OCI-LY7 (cell line): ENCODE results near the gene KCNQ5. TPM values are rescaled to one million over a fixed set of nuclear protein-coding genes. Genes with fewer than 3 reads are reported as not detected.

ENCODE experiments used
- BruUV-seq: library from RNA; stranded (reverse); fragments of 400-500 nt; replicated peaks from 2 replicates; lab custom pipeline; 2021; lab: Mats Ljungman, UMichigan
- CTCF ChIA-PET: fragments of 300-600 bp; sonication (Branson Sonifier 250); formaldehyde crosslinking; loops from one replicate; lab custom pipeline; 2022; ENCODE audit warnings: antibody characterized with exemption; ENCODE audit not compliant: unreplicated experiment; lab: Charles Lee
- POLR2A ChIA-PET: fragments of 300-600 bp; sonication (Branson Sonifier 250); formaldehyde crosslinking; loops from one replicate; lab custom pipeline; 2022; ENCODE audit warnings: antibody characterized with exemption; lab: Charles Lee
- DNase-seq: peaks from one replicate; pipeline ENCODE4 v3.0.0-alpha.2; 2015; ENCODE audit warnings: low spot score
- H2AFZ ChIP-seq: fragments of 200-600 bp; sonication (generic), shearing (Covaris generic); 2 replicates; pipeline ENCODE4 v1.6.1; 2014; ENCODE audit warnings: mild to moderate bottlenecking, antibody characterized with exemption, low read length, moderate library complexity
- H3K27ac ChIP-seq: fragments of 200-600 bp; sonication (generic); 2 replicates; pipeline ENCODE4 v1.5.1; 2014; ENCODE audit warnings: mixed run types, low read depth, mild to moderate bottlenecking, moderate library complexity, low read length, inconsistent platforms; ENCODE audit not compliant: poor library complexity, severe bottlenecking
- H3K36me3 ChIP-seq: fragments of 200-600 bp; sonication (generic); 2 replicates; pipeline ENCODE4 v1.6.1; 2014; ENCODE audit warnings: mild to moderate bottlenecking, antibody characterized with exemption, low read length, moderate library complexity, mixed read lengths; ENCODE audit not compliant: insufficient read depth
- H3K4me1 ChIP-seq: fragments of 200-600 bp; sonication (generic); 2 replicates; pipeline ENCODE4 v1.5.1; 2014; ENCODE audit warnings: mild to moderate bottlenecking, low read length; ENCODE audit not compliant: insufficient read depth, poor library complexity, severe bottlenecking
- H3K4me2 ChIP-seq: fragments of 200-600 bp; sonication (generic); 2 replicates; pipeline ENCODE4 v1.6.1; 2014; ENCODE audit warnings: mild to moderate bottlenecking, low read length
- H3K4me3 ChIP-seq: fragments of 200-600 bp; sonication (generic); 2 replicates; pipeline ENCODE4 v1.5.1; 2014; ENCODE audit warnings: mild to moderate bottlenecking, low read depth, low read length; ENCODE audit not compliant: poor library complexity, severe bottlenecking
- H3K79me2 ChIP-seq: fragments of 200-600 bp; sonication (generic); 2 replicates; pipeline ENCODE4 v1.6.1; 2016; ENCODE audit warnings: low read depth, mild to moderate bottlenecking, low read length, moderate library complexity, mixed read lengths; ENCODE audit not compliant: insufficient read depth
- H3K9me2 ChIP-seq: fragments of 200-600 bp; sonication (generic); 2 replicates; pipeline ENCODE4 v1.6.1; 2016; ENCODE audit warnings: mild to moderate bottlenecking, low read length, mixed read lengths; ENCODE audit not compliant: insufficient read depth
- H3K9me3 ChIP-seq: fragments of 200-600 bp; sonication (generic); 2 replicates; pipeline ENCODE4 v1.6.1; 2014; ENCODE audit warnings: mild to moderate bottlenecking, mixed run types, low read length, mixed read lengths
- H4K20me1 ChIP-seq: fragments of 200-600 bp; sonication (generic); 2 replicates; pipeline ENCODE4 v1.6.1; 2014; ENCODE audit warnings: mild to moderate bottlenecking, antibody characterized with exemption, low read length, moderate library complexity, mixed read lengths; ENCODE audit not compliant: insufficient read depth
- EZH2phosphoT487 ChIP-seq: fragments of 200-600 bp; sonication (generic); IDR thresholded peaks from 2 replicates; pipeline ENCODE4 v1.6.1; 2018; ENCODE audit warnings: low read depth, borderline replicate concordance, mild to moderate bottlenecking, mixed run types, antibody characterized with exemption, low read length, moderate library complexity, mixed read lengths
- intact Hi-C: fragments of 100-400 bp; cut with micrococcal nuclease; formaldehyde crosslinking; loops from one replicate; pipeline ENCODE4 v1.10.0; 2022; ENCODE audit not compliant: unreplicated experiment
- total RNA-seq, 2 experiments: library from RNA; depleted of rRNA in 1 of 2; stranded (reverse); fragments of >200 nt in 1 of 2; shearing (Covaris generic) in 1 of 2; gene quantifications; 2 replicates each; pipeline ENCODE4 v1.2.3, GENCODE V29; 2014 to 2022
- TF ChIP-seq, protein P1 (sequence below): fragments of 200-600 bp; sonication (generic); conservative IDR thresholded peaks from 2 replicates; pipeline ENCODE4 v1.5.1; 2014; ENCODE audit warnings: mild to moderate bottlenecking, antibody characterized with exemption, low read length, moderate library complexity, mixed read lengths

KCNQ5 gene
- total RNA-seq, 2 experiments from 2014 or later: 26.1 to 29.7 TPM

GRCh38 chr6:73085443-73085871, 463.6 kb downstream of the KCNQ5 start:
- CTCF ChIA-PET: no interaction called here
- POLR2A ChIA-PET: interaction anchor here (0.6 to 1.1 kb wide), 2 partner anchors 9 to 36 kb away, joined by 4 read pairs; no protein-coding TSS in a partner anchor

DNA sequence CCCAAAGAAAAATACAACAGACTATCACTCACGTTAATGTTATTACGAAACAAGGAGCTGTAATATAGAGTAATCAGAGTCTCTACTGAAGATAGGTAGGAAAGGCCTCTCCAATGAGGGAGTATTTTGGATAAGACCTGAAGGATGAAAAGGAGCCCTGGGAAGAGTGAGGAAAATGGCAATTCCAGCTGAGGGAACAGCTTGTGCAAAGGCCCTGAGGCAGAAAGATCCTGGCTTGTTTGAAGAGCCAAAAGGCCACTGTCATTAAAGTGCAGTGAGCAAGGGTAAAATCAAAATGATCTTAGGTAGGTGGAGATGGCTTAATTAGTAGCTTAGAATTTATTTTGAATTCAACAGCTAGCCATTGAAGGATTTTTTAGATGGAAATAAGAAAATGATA, 464.9 kb downstream of the KCNQ5 start:
- no peak overlapping the region for H3K4me3 ChIP-seq
- no peak overlapping the region for H2AFZ ChIP-seq
- BruUV-seq: no TSS peak
- no peaks in the 10 kb centered on the region for H3K36me3 ChIP-seq
- no peak overlapping the region for H3K27ac ChIP-seq
- H3K9me2 ChIP-seq: no peaks in the 10 kb centered on the region
- no peaks in the 10 kb centered on the region for H3K4me1 ChIP-seq
- DNase-seq: no peak
- POLR2A ChIA-PET: no interaction called here
- CTCF ChIA-PET: no interaction called here
- intact Hi-C loops: no loop called here
- H3K79me2 ChIP-seq: no peaks in the 10 kb centered on the region
- H3K9me3 ChIP-seq: no peaks in the 10 kb centered on the region
- H4K20me1 ChIP-seq: no peaks in the 10 kb centered on the region
- no peak overlapping the region for H3K4me2 ChIP-seq
- TF ChIP-seq, protein P1, sequence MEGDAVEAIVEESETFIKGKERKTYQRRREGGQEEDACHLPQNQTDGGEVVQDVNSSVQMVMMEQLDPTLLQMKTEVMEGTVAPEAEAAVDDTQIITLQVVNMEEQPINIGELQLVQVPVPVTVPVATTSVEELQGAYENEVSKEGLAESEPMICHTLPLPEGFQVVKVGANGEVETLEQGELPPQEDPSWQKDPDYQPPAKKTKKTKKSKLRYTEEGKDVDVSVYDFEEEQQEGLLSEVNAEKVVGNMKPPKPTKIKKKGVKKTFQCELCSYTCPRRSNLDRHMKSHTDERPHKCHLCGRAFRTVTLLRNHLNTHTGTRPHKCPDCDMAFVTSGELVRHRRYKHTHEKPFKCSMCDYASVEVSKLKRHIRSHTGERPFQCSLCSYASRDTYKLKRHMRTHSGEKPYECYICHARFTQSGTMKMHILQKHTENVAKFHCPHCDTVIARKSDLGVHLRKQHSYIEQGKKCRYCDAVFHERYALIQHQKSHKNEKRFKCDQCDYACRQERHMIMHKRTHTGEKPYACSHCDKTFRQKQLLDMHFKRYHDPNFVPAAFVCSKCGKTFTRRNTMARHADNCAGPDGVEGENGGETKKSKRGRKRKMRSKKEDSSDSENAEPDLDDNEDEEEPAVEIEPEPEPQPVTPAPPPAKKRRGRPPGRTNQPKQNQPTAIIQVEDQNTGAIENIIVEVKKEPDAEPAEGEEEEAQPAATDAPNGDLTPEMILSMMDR: no peak
- TF ChIP-seq EZH2phosphoT487: no peak

More at GRCh38 chr6:73085443-73085871, 463.6 kb downstream of the KCNQ5 start:
- TF ChIP-seq, protein P1: no peak
- no peak for TF ChIP-seq EZH2phosphoT487
- BruUV-seq: no TSS peak
- H2AFZ ChIP-seq: no peak overlapping the region
- no peak overlapping the region for H3K4me3 ChIP-seq
- no peaks in the 10 kb centered on the region for H3K9me2 ChIP-seq
- no peaks in the 10 kb centered on the region for H3K79me2 ChIP-seq
- no peaks in the 10 kb centered on the region for H3K4me1 ChIP-seq
- H3K36me3 ChIP-seq: no peaks in the 10 kb centered on the region
- intact Hi-C loops: no loop called here
- no peak overlapping the region for H3K27ac ChIP-seq
- H3K9me3 ChIP-seq: no peaks in the 10 kb centered on the region
- no peak overlapping the region for H3K4me2 ChIP-seq
- no peaks in the 10 kb centered on the region for H4K20me1 ChIP-seq
- DNase-seq: no peak

DNA sequence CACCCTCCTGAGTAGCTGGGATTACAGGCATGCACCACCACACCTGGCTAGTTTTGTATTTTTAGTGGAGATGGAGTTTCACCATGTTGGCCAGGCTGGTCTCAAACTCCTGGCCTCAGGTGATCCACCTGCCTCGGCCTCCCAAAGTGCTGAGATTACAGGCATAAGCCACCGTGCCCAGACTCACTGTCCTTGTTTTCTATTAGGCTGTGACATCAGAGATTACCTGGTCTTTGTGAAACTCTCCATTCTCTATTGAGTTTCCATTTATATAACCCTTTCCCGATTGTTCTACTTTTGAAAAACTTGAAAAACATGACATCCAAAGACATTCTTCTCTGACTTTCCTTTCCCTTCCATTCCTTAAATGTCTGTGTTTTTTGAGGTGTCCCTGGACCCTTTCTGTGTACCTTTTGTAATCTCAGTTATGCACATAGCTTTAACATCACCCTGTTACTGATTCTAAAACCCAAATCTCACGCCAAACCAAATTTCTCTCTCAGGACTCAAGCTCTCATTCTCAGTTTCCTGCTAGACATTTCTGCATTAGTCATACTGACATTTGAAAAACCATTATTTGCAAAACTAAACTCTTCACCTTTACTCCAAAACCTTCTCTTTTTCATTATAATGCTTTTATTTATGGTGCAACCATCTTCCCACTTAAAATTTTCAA, 466.4 kb downstream of the KCNQ5 start:
- Histone ChIP-seq H3K4me2 (no peak overlapping the region), H3K4me1 (no peaks in the 10 kb centered on the region), H3K79me2 (no peaks in the 10 kb centered on the region), H3K9me2 (no peaks in the 10 kb centered on the region), H3K36me3 (no peaks in the 10 kb centered on the region), H3K27ac (no peak overlapping the region), H3K9me3 (no peaks in the 10 kb centered on the region), H2AFZ (no peak overlapping the region), H3K4me3 (no peak overlapping the region), H4K20me1 (no peaks in the 10 kb centered on the region)
- ChIA-PET CTCF (no interaction called here), POLR2A (no interaction called here)
- intact Hi-C loops: no loop called here
- DNase-seq: no peak
- no TSS peak for BruUV-seq
- TF ChIP-seq EZH2phosphoT487: no peak
- TF ChIP-seq, protein P1: no peak
